Brain microvascular endothelial cell (primary cell): ENCODE data around the gene USP14.

ENCODE experiments used
- DNase-seq: peaks from one replicate; pipeline ENCODE4 v3.0.0-alpha.2; 2020
- H3K27ac ChIP-seq: fragments of 250-450 bp; sonication (Bioruptor Pico); 2 replicates; pipeline ENCODE4 v1.5.1; 2020; ENCODE audit warnings: mild to moderate bottlenecking, moderate library complexity
- H3K27me3 ChIP-seq: fragments of 250-450 bp; sonication (Bioruptor Pico); replicated peaks from 2 replicates; pipeline ENCODE4 v1.5.1; 2020; ENCODE audit warnings: mild to moderate bottlenecking
- H3K36me3 ChIP-seq: fragments of 250-450 bp; sonication (Bioruptor Pico); replicated peaks from 2 replicates; pipeline ENCODE4 v1.5.1; 2020; ENCODE audit warnings: mild to moderate bottlenecking
- H3K4me3 ChIP-seq: 2 replicates; pipeline ENCODE4 v1.5.1; 2011; ENCODE audit warnings: low read depth, mild to moderate bottlenecking, control low read depth, low read length, moderate library complexity
- in situ Hi-C: cut with HindIII; loops from 2 replicates; pipeline ENCODE4 v1.10.0; 2017; ENCODE audit warnings: low sequenced_read_pairs, low pct_ligation_motif_present
- TF ChIP-seq, protein P1 (sequence below): IDR thresholded peaks from 2 replicates; pipeline ENCODE4 v1.5.1; 2011; ENCODE audit warnings: low read depth, mild to moderate bottlenecking, moderate library complexity, low read length, control low read depth, inconsistent platforms; ENCODE audit errors: missing control alignments

The USP14 gene

DNA sequence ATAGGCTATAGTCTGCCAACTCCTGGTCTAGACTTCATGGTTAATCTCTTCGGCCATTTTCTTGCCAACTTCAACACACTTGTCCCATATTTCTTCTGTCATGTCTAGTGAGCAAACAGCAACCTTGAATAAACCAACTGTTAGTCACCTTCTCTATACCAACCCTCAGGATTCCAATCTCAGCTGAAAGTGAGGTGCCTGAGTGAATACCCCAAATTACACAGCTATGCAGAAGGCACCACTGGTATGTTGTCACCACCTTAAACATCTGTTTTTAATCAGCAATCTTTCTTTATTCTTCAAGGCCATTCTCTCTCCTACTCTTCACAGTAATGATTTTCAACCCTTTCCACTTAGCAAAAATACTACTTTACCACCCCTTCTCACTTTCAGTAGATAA lies 70.2 kb downstream of the USP14 start:
- Histone ChIP-seq H3K27me3 (no peaks in the 10 kb centered on the region), H3K27ac (no peak overlapping the region), H3K4me3 (no peak overlapping the region), H3K36me3 (peaks cover 7% of the 10 kb centered on the region)
- DNase-seq, result no peak
- TF ChIP-seq, protein P1, sequence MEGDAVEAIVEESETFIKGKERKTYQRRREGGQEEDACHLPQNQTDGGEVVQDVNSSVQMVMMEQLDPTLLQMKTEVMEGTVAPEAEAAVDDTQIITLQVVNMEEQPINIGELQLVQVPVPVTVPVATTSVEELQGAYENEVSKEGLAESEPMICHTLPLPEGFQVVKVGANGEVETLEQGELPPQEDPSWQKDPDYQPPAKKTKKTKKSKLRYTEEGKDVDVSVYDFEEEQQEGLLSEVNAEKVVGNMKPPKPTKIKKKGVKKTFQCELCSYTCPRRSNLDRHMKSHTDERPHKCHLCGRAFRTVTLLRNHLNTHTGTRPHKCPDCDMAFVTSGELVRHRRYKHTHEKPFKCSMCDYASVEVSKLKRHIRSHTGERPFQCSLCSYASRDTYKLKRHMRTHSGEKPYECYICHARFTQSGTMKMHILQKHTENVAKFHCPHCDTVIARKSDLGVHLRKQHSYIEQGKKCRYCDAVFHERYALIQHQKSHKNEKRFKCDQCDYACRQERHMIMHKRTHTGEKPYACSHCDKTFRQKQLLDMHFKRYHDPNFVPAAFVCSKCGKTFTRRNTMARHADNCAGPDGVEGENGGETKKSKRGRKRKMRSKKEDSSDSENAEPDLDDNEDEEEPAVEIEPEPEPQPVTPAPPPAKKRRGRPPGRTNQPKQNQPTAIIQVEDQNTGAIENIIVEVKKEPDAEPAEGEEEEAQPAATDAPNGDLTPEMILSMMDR, result no peak
- in situ Hi-C loops, result no loop called here

DNA sequence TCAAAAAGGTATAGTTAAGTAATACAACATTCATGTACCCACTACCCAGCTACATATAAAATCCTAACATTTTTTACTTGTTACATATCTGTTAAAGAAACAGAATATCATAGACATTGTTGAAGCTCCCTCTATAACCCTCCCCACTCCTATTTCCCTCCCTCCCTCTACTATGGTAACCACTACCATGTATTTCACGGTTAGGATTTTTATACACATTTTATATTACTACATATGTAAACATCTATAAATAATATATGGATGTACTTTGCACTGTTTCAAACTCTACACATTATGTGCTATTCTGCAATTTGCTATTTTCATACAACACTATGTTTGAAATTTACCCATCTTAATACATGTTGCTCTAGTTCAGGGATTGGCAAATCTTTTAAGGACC lies 73.2 kb downstream of the USP14 start:
- Histone ChIP-seq H3K27ac (no peak overlapping the region), H3K27me3 (no peaks in the 10 kb centered on the region), H3K36me3 (no peaks in the 10 kb centered on the region), H3K4me3 (no peak overlapping the region)
- no peak for DNase-seq
- TF ChIP-seq, protein P1, result no peak
- in situ Hi-C loops, result no loop called here

DNA sequence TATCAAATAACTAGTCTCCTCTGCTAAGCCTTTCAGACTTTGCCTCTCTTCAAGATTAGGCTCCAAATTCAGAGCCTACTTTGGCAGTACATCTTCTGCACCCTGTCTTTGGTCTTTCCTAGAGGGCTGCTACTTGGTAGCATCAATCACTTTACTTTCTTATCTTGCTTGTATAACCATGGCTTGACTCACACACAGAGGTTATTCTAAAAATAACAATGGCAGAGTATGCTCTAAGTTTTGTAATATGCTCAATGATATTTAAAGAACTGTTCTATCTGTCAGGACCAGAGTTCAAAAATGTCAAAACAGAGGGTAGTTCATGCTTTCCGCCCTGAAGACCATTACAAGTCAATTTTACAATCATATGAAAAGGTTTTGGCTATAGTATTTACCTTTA lies 81.8 kb downstream of the USP14 start:
- H3K27me3 ChIP-seq, result no peaks in the 10 kb centered on the region
- no peak overlapping the region for H3K4me3 ChIP-seq
- H3K27ac ChIP-seq, result no peak overlapping the region
- TF ChIP-seq, protein P1, result no peak
- H3K36me3 ChIP-seq, result peaks cover 2% of the 10 kb centered on the region
- in situ Hi-C loops, result no loop called here
- no peak for DNase-seq

DNA sequence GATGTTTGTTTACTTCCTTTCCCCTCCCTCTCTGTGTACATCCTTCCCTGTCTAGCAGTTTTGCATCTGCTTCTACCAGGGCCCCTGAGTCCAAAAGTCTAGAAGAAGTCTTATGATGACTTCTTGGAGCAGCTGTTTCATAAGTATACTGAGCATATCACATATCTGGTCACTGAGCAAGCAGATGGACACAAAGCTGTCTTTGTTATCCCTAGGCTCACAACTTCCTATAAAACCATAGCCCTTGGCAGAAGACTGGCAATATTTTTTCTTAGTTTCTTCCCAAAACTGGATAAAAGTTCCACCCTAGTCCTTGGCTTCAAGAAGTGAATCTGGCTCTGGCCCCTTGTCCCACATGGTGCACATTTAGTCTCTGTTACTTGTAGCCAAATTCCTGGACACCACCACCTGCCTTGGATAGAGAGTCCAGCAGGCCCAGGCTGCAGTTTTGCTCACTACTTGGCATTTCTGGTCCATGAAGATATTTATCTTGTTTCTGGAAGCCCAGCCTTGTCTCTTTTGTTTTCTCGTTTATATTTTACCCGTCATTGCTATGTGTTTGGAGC lies 87.0 kb downstream of the USP14 start:
- H3K4me3 ChIP-seq, result no peak overlapping the region
- no peak for DNase-seq
- in situ Hi-C loops, result no loop called here
- no peak overlapping the region for H3K27ac ChIP-seq
- peaks cover 9% of the 10 kb centered on the region for H3K36me3 ChIP-seq
- no peaks in the 10 kb centered on the region for H3K27me3 ChIP-seq
- TF ChIP-seq, protein P1, result no peak

DNA sequence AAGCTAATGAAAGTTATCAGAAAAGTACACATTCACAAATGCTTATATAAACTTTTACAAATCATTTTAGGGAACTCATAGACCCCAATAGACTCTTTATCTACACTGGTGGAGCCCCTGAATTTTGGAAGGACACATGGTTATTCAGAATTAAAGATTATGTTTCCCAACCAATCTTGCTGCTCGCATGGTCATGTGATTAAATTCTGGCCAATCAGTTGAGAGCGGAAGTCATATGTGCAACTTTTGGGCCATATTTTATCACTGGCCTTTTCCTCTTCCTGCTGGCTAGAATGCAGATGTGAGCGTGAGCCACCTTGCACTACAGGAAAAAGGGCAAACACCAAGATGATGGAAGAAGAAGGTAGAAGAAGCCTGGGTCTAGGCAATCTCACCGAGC lies 89.7 kb downstream of the USP14 start:
- no peak overlapping the region for H3K27ac ChIP-seq
- peaks cover 12% of the 10 kb centered on the region for H3K36me3 ChIP-seq
- no peak for DNase-seq
- H3K4me3 ChIP-seq, result no peak overlapping the region
- H3K27me3 ChIP-seq, result no peaks in the 10 kb centered on the region
- in situ Hi-C loops, result no loop called here
- TF ChIP-seq, protein P1, result no peak

DNA sequence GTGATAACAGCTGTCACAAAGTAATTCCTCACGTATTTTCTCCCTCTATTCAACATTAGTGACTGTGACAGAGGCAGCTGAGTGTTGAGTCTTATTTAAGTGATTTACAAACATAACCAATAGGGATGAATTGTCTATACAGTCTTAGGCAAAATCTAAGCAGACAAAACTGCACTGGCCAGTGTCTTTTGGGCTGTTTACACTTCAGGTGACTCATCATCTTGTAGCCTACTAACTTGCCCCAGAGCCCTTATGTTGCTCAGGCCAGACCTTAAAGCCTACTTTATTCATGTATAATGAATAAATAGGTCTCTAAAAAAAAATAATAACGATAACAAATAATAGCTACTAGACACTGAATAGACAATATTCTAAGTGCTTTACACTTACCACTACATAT lies 92.3 kb downstream of the USP14 start:
- no peak overlapping the region for H3K27ac ChIP-seq
- no peak overlapping the region for H3K4me3 ChIP-seq
- in situ Hi-C loops, result no loop called here
- TF ChIP-seq, protein P1, result no peak
- H3K36me3 ChIP-seq, result peaks cover 11% of the 10 kb centered on the region
- no peaks in the 10 kb centered on the region for H3K27me3 ChIP-seq
- no peak for DNase-seq
